GM19043 (cell line): ENCODE measurements around the gene KIAA0319L.

Experiments used
- ATAC-seq: cut with Tn5 transposase; IDR thresholded peaks from one replicate; pipeline ENCODE4 v1.9.1; 2021; ENCODE audit warnings: low read depth; ENCODE audit not compliant: unreplicated experiment

KIAA0319L gene

DNA sequence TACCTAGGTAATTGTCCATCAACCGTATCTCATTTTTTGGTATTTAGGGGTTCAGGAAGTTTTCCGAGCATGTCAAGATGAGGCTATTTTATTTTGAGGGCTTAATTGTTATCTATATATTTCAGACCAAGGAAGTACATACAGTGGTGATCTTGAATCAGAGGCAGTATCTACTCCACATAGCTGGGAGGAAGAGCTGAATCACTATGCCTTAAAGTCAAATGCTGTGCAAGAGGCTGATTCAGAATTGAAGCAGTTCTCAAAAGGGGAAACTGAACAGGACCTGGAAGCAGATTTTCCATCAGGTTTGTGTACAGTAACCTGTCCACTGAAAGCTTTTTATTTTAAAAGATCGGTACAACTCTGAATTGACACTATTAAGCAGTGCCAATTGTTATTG lies 158.5 kb downstream of the KIAA0319L start:
- no peak for ATAC-seq

DNA sequence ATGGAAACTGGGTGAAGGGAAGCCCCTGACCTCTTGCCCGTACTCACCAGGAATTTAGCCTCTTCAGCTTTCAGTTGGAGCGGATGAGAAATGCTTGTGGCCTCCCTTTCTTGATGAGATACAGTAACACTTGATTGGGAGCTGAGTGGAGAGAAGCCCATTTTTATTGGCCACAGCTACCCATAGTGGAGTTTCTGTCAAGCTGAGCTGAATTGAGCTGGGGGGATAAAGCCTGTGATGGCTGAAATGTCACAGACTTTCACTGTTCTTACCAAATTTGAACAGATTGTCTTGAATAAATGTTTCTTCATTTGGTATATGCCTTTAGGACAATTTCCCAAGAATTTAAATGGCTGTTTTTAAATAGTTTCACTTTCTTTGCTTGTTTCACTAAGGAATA lies 162.8 kb downstream of the KIAA0319L start:
- no peak for ATAC-seq

- no peak for ATAC-seq
Measured at GRCh38 chr1:35390600-35391494, 166.4 kb downstream of the KIAA0319L start.

DNA sequence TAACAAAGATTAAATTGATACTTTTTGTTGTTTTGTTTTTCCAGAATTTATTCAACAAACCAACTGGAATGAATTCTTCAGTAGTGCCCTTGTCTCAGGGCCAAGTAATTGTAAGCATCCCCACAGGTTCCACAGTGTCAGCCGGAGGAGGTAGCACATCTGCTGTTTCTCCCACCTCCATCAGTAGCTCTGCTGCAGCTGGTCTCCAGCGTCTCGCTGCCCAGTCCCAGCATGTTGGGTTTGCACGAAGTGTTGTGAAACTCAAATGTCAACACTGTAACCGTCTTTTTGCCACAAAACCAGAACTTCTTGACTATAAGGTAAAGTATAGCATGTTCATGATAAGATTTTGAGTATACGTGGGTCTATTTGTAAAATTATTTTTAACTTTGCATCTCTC lies 170.2 kb downstream of the KIAA0319L start:
- no peak for ATAC-seq

GRCh38 chr1:35386290-35386689 lies 170.9 kb downstream of the KIAA0319L start:
- no peak for ATAC-seq
